Right hindlimb (tissue), 1 donor: ENCODE measurements around the gene HS6ST3.
"Not testable (repeated sequence)": the region's sequence is repeated elsewhere in the genome, so short reads cannot be mapped to it uniquely, and the experiment has no call there.

Experiments used
- DNase-seq: peaks from one replicate; pipeline ENCODE4 v3.0.0-alpha.2; 2018

Gene HS6ST3

DNA sequence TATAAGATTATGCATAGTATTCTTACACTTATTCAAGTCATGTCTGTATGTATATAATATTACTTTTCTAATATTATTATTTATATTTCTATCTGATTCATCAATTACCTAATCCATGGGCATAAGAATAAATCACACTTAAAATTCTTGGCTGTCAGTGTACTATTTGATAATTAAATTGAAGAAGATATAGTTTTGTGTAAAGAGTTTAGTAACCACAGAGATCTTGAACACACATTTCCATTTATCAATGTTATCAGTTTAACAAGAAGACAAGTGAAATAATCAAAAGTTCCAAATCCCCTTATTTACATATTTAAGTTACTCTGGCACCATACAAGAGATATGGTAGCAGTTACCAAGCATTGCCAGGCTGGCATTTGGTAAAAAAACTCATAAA lies 659.9 kb downstream of the HS6ST3 start:
- DNase-seq: no peak

DNA sequence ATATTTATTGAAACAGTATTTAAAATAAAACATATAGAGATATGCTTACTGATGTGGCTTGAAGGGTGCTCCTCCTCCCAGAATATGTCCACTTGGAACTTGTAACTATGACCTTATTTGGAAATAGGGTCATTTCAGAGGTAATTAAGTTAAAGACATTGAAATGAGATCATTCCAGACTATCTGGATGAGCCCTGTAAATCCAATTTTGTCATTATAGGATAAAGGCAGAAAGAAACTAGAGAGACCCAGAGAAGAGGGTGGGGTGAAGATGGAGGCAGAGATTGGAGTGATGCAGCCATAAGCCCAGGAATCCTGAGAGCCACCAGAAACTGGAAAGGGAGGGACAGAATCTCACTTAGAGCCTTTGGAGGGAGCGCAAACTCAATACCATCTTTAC lies 661.2 kb downstream of the HS6ST3 start:
- no peak for DNase-seq

DNA sequence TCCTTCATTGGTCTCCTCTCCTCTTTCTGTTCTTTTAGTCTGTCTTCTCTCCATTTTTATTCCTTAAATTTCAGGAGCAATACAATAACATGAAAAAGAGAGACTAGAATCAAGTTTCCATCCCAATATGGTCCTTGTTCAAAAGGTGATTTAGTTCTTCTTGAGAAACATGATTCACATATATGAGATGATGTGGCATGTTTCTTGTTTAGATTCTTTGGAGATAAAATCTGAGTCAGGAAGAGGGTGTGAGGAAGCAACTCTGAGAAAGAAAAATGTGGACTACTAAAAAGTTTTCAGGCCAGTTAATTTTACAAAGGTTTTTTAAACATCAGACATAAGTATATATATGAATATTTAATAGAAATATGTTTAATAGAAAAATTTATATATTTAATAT lies 673.0 kb downstream of the HS6ST3 start:
- no peak for DNase-seq

DNA sequence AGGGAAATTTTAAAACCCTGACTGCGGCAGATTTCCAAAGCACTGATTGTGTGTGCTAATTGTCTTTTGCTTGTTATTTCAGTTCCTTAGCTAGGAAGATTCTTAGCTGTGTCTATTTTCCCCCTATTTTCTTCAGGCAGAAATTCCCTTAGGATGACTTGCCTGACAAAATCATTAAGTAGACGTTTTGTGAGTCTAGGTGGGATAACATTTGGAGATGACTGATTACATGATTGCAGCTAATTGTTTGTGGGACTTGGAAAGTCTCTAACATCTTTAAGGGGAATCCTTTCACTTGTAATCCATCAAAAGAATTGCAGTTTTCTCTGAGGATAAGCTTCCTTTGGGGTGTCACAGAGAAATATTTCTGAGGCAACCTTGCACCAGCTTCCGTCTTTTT lies 676.4 kb downstream of the HS6ST3 start:
- DNase-seq: no peak

DNA sequence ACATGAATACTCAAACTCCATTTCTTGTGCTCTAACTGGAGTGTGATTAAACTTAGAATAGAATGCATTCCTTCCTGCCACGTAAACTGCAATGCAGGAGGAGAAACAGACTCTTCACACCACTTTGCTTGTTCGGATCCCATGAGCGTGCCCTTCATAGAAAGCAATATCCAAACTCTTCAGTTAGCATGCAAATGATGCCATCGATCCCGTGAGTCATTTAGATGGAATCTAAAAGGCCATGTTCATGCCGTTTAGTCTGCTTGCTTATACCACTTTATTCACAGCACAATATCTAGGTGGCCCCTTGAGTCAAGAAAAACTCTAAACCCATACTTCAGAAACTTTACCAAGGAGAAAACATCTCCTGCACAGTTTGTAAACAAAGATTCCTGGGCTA lies 678.6 kb downstream of the HS6ST3 start:
- no peak for DNase-seq

DNA sequence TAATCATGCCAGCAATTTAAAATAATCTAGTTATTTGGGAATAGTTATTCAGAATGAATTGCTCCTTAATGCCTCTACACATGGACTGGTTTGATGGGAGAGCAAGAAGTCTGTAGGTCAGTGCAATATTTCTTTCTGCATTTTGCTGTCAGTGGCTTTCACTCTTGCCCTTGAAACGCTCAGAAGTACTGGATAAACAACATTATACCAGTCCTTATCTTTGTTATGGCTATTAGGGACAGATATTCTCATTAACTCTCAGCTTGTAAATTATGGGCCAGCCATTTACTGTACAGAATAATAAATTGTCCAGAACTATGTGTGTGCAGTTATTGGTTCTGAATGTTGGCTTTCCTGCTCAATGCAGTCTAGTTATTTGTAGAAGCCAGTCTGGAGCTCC lies 680.0 kb downstream of the HS6ST3 start:
- DNase-seq: no peak

DNA sequence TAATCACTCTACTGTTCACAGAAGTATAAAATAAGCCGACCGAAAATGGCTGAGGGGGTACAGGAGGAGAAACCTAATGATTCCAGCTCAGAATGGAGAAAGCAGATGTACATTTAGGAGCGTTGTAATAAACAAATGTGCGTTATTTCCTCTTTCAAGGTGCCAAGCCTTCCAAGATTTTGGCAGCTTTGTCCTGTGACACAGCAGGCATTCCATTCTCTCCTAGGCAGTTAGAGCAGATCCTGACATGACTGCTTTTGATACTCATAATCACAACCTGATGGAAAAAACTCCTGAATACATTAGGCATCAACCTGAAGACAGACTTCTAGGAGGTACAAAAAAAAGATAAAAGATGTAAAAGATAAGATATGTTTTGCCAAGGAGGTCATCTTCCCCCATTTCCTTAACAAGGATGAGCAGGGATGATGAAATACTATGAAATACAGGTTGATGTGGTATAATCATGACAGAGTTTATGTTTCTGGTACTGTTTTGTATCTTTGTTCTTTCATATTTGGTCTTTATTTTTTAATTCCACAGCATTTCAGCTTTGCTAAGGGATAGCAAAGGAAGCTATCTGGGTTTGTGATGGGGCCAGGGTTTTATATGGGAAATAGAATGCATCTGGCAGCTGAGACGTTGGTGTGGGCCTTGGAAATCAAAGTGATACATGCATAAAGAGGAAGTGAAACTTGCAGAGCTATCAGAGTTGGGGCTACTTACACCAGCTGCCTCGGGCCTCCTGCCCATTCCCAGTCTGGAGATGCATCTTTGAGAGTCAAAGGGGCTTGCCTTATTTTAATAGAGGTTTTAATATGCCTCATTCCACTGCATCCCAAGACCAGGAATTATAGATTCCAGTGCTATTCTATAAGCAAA lies 681.8 kb downstream of the HS6ST3 start:
- peak; percentile 39 for DNase-seq

DNA sequence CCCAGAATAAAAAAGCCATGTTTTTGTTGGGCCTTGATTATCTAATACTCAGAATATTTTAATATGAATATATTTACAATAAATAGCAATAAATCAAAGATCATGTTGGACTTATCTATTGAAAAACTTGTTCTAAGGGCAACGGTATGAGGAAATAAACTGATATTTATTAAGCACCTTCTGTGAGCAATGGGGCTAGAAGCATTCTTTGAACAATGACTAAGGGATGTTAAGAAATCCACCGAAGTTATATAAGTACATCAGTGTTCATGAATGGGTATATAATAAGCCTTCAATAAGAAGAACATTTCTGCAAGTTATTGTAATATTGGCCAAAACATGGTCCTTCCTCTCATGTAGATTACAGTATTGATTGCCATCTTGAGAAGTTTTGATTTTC lies 682.5 kb downstream of the HS6ST3 start:
- no peak for DNase-seq

DNA sequence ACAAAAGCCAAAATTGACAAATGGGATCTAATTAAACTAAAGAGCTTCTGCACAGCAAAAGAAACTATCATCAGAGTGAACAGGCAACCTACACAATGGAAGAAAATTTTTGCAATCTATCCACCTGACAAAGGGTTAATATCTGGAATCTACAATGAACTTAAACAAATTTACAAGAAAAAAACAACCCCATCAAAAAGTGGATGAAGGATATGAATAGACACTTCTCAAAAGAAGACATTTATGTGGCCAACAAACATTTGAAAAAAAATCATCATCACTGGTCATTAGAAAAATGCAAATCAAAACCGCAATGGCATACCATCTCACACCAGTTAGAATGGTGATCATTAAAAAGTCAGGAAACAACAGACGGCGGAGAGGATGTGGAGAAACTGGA lies 688.4 kb downstream of the HS6ST3 start:
- not testable (repeated sequence) for DNase-seq

DNA sequence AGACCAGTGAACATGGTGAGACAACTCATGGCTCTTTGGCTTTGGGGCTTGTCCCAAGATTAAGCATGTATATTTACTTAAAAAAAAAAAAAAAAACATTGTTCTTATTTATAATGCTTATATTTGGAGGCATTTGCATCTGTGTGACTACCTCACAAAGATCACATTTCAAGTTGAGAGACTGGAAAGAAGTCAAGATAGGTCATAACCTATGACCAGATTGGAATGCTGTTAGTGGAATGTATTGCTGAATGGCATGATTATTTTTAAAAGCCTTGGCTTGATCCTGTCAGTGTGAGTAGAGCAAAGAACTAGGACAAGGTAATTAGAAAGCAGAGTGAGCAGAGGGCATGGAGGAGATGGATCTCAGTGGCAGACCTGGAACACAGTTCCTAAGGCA lies 689.8 kb downstream of the HS6ST3 start:
- no peak for DNase-seq

DNA sequence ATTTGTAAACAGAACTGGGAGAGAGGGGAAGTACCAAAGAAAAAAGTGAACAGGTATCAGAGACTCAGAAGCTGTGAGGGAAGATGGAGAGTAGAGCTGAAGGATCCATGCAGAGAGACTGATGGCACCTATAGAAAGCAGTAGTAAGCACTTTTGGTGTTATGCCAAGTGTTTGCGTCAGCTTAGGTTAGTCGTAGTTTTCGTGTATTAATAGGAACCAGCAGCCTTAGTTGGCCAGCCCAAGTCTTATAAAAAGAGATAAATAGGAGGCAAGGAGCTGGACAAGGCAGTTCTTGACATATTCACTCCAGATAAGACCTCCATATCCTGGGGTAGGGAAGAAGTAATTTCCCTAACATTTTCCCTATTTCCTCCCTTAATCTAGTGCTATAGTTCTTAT lies 690.2 kb downstream of the HS6ST3 start:
- DNase-seq: no peak

DNA sequence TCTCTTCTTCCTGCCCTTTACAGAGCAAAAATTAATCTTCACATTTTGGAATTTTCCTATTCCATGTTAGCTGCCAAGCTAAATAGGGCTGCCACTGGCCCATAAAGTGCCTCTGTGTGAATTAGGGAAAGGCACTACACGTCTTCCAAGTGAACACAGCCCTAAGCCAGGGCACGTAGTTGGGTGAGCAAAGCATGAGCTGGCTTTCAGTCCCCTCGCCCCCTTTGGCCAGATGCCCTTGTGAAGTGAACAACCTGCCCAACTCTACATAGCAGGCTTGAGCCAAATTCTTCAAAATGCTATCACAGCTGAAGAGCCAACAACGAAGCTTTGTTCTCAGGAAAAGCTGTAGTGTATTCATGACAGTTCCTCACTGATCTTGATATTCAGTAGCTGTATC lies 691.2 kb downstream of the HS6ST3 start:
- DNase-seq: peak; percentile 71

DNA sequence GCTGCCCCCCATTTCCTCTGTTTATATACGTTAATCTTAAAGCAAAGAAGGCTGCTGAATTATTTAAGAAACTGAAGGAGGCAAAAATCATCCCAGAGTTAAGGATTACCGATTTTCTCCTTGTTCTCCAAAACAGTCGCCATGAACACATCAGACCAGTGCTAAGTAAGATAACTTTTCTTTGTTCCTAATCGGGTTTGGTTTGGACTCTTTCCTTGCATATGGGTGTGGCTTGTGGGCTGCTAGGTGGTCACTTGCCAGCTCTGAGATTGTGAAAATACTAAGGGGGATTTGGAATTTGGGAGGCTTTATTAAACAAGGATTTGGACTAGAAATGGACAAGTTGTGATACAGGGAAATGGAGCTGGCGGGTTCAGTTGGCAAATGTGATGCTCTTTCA lies 692.3 kb downstream of the HS6ST3 start:
- no peak for DNase-seq

DNA sequence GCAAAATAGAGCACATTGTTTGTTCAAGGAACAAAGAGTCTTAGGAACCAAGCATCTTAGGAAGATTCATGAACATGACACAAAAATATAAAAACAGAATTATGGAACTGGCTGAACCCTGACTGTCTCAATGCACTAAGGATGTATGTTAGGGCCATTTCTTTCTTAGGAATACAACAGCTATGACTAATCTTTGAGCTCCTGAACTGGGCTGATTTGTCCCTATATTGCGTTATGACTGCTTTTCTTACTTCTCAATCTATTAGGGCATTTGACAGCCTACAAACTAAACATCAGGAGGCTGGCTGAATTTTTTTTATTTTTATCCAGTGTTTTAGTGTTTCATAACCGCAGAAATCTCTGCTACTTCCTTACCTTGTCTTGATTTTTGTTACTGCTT lies 693.1 kb downstream of the HS6ST3 start:
- DNase-seq: no peak

DNA sequence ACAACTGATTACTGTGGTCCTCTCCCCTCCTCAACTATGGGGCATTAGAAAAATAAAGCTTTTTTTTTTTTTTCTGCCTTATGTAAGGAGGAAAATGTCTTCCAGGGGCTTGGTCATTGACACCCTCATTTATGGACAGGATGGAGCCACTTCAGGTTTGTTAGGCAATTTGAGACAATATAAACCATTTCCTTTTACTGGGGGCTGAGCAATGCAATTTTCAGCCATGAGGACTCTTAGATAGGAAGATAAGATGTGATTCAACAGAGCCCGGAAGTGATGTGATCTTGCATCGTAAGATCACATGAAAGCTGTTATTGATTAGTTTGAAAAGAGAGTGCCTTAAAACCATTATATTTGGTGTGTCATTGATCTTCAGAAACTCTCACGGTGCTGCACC lies 693.6 kb downstream of the HS6ST3 start:
- no peak for DNase-seq

DNA sequence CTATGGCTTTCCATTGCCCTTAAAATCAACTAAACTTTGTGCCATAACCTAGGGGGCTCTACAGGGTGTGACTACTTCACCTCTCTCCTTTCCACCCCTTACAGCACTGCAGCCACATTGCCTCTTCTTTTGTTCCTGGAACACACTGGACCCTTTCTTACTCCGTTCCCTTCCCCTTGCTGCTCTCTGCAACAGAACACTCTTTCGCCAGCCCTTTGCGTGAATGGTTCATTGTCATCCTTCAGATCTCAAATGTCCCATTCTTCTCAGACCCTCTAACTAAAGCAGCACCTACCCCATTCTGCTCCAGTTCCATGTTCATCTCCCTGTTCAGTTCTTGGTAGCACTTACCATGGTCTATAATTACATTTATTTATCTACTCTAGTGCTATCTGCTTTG lies 696.1 kb downstream of the HS6ST3 start:
- DNase-seq: no peak

DNA sequence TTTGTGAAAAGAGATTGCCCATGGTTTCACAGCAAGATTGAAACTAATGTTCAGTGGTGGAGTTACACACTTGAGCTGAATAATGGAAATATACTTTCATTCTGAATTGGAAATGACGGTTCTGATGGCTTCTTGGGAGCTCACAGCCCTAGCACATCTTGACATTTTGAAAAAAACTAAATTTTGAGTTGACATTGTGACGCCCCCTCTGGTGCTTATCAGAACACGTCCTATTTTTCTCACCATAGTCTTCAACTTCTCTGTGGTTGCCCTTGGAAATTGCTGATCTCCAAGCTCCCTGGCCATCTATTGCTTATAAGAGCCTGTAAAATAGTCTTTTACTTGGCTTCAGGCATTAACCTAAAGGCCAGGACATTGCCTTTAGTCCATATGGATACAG lies 702.3 kb downstream of the HS6ST3 start:
- no peak for DNase-seq

DNA sequence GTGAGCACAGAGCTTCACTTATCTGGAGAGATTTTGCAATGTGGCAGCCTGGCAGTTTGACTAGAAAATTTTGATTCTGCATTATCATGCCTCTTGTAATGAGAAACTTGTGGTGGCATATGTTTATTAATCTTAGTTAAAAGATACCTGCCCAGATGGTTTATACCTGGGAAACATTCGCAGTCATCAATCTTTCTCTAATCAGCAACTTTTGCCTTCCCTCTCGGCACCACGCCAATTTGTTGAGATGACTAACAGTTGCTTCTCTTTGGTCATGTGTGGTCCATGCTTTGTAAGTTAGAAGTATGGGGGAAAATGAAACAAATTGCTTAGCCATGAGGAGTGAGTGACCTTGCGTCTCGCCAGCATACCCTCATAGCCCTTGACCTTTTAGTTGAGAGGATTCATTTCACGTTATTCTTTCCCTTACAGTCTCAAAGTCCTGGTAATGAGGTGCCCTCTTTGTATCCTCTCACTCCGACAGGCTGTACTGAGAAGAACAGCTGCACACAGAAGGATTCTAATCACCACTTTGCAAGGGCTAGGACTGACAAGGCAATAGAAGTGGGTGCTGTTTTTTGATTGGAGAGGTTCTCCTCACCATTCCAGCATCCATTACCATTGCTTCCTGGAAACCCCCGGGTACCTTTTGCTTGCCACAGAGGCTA lies 703.0 kb downstream of the HS6ST3 start:
- DNase-seq: no peak

DNA sequence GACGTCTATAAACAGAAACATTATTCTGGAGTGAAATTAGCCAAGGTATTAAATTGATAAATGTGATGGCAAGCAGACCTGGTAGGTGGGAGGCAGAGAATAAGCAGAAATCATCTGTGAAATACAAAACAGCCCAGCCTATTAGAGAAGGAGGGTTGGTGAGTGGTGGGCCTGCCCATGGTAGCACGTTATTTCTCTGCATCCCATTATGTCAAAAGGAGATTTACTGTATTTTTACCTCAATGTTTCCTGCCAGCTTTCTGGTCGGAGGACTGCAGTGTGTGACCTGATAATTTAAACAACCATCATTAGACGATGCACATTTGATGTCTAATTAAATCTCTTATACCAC lies 703.5 kb downstream of the HS6ST3 start:
- DNase-seq: no peak

DNA sequence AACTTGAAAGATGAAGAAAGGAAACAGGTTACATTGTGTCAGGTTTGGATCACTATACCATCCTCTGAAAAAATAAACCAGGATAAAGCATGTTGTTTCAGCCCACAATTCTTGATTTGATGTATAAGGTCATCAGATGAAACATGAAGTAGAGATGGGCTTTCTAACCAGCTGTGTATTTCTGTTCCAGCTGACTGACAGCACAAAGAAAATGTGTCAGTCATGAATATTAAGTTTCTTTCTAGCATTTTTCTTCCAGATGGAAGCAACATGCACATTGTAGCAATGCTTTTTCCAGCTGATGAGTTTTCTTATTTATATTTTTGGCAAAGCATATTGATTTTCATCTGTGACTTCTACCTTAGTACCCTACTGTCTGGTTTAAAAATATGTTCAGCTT lies 704.8 kb downstream of the HS6ST3 start:
- DNase-seq: no peak

DNA sequence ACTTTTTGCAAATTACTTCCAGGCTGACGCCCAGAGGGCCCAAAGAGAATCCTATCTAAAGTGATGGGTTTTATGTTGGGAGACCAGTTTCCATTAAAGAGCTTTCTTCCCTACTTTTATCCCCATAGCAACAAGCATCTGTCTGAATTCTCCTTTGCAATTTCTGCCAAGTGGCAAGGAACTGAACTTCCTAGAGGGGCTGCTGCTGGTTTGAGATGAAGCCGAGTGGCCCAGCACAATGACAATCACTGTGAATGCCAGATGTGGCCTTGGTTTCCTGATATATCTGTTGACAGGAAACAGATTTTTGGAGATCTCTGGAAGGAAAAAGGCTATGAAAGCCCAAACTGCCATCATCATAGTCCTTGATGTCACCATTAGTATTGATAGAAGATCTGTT lies 705.8 kb downstream of the HS6ST3 start:
- DNase-seq: no peak

DNA sequence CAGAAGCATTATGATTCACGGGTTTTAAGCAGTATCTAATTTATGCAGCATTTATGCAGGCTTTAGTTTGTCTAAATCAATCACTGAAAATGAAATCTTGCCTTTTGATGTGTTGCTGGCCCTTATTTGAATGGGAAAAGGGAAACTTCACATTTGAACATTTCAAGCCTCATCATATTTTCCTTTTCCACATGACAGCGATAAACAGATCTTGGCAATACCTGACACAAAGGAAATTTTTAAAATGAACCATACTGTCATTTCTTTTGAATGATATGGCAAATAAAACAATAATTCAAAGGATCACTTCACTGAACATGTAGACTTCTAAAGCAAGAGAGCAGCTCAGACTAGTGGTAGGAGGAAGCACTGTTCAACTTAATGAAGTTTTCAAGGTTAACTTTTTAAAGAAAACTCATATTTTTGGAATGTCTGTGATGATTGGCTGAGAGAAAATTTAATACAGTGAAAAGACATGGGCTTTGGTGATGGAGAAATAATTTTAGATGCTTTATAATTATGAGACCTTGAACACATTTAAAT lies 706.3 kb downstream of the HS6ST3 start:
- no peak for DNase-seq

DNA sequence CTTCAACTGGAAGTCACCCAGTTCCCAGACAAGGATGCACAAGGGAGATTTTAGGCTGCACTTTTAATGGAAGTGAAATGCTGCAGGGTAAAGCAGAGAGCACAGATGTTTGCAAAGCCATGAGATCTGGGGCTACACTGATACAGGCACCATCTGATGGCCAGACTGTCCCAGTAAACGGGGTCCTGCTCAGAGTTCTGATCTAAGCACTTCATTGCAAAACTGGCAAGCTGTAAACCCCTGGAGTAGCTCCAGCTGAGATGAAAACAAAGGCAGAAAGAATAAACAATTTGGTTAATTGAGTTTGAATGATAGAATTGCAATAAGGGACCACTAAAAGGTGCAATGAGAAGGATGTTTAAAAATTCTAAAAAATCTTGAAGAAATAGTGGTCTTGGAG lies 707.2 kb downstream of the HS6ST3 start:
- no peak for DNase-seq

DNA sequence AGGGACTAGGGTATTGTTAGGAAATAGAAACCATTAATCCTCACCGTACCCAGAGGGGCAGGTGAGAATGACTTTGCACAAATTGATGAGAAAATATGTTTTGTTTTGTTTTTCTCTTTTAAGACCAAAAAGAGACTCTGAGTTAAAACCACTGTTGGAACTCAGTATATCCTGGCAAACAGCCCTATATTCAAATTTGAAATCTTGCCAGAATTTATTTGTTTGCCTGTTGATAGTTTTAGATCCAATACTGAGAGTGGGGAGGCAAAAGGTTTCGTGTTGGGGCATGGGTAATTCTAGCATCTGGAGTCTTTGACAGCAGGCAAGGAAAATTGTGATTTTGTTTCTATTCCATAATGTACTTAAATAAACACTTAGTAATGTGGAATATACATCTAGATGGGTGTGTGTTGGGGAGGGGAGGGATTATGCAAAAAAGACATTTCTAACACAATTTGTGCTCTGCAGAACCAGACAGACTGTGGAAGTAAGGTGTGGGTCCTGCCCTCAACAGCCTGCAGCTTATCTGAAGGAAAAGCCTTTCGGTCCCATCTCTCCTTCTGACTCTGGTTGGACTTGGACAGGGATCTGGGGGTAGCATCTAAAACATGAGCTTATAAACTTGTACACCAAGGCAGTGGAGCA lies 713.7 kb downstream of the HS6ST3 start:
- DNase-seq: no peak
